Measurements from ENCODE around the gene CDC16.
"Not testable (repeated sequence)": the region's sequence is repeated elsewhere in the genome, so short reads cannot be mapped to it uniquely, and the experiment has no call there.

The CDC16 gene

GRCh38 chr13:114234645-114235421, at the start of gene CDC16:
TSS of gene CDC16 (plus strand) at chr13:114234897. CDS start at chr13:114235085, 188 bp downstream.
- peak; percentile 49 for DNase-seq (ENCODE audit: low read depth, low spot score)

GRCh38 chr13:114185182-114185971, 49.3 kb upstream of the CDC16 start:
- no peak for DNase-seq (ENCODE audit: low read depth, low spot score)

- DNase-seq (ENCODE audit: low read depth, low spot score), result no peak
These were observed 39.8 kb upstream of the CDC16 start for GRCh38 chr13:114194853-114195252.

GRCh38 chr13:114196629-114197028, 38.1 kb upstream of the CDC16 start:
- DNase-seq (ENCODE audit: low read depth, low spot score), result no peak

- DNase-seq (ENCODE audit: low read depth, low spot score), result no peak
These were observed 36.1 kb upstream of the CDC16 start for GRCh38 chr13:114198556-114198955.

- DNase-seq (ENCODE audit: low read depth, low spot score), result not testable (repeated sequence)
These were observed 35.2 kb upstream of the CDC16 start for GRCh38 chr13:114199526-114199925.

- DNase-seq (ENCODE audit: low read depth, low spot score), result no peak
These were observed 34.7 kb upstream of the CDC16 start for GRCh38 chr13:114199954-114200353.

- DNase-seq (ENCODE audit: low read depth, low spot score), result no peak
These were observed 34.2 kb upstream of the CDC16 start for GRCh38 chr13:114200399-114200911.

GRCh38 chr13:114202581-114202980, 32.1 kb upstream of the CDC16 start:
- DNase-seq (ENCODE audit: low read depth, low spot score), result no peak

GRCh38 chr13:114203536-114203935, 31.2 kb upstream of the CDC16 start:
- DNase-seq (ENCODE audit: low read depth, low spot score), result no peak

GRCh38 chr13:114204894-114205293, 29.8 kb upstream of the CDC16 start:
- DNase-seq (ENCODE audit: low read depth, low spot score), result no peak

- DNase-seq (ENCODE audit: low read depth, low spot score), result no peak
These were observed 26.6 kb upstream of the CDC16 start for GRCh38 chr13:114208134-114208533.

- DNase-seq (ENCODE audit: low read depth, low spot score), result no peak
These were observed 23.1 kb upstream of the CDC16 start for GRCh38 chr13:114211446-114212157.

- DNase-seq (ENCODE audit: low read depth, low spot score), result no peak
These were observed 22.6 kb upstream of the CDC16 start for GRCh38 chr13:114212158-114212495.

GRCh38 chr13:114213980-114214379, 20.7 kb upstream of the CDC16 start:
- no peak for DNase-seq (ENCODE audit: low read depth, low spot score)

- DNase-seq (ENCODE audit: low read depth, low spot score), result no peak
These were observed 15.3 kb upstream of the CDC16 start for GRCh38 chr13:114219392-114219791.

- DNase-seq (ENCODE audit: low read depth, low spot score), result peak; percentile 60
These were observed 12.2 kb upstream of the CDC16 start for GRCh38 chr13:114222461-114222968.

GRCh38 chr13:114224201-114224600, 10.5 kb upstream of the CDC16 start:
- DNase-seq (ENCODE audit: low read depth, low spot score), result no peak

- DNase-seq (ENCODE audit: low read depth, low spot score), result no peak
These were observed 9.1 kb upstream of the CDC16 start for GRCh38 chr13:114225610-114226009.

- no peak for DNase-seq (ENCODE audit: low read depth, low spot score)
These were observed 8.6 kb upstream of the CDC16 start for GRCh38 chr13:114226088-114226487.

- peak; percentile 51 for DNase-seq (ENCODE audit: low read depth, low spot score)
These were observed 7.9 kb upstream of the CDC16 start for GRCh38 chr13:114226699-114227323.

All from brain pericyte (primary cell).